HG03378 (cell line): ENCODE results near the gene SAMD9.
"Not testable (repeated sequence)": the region's sequence is repeated elsewhere in the genome, so short reads cannot be mapped to it uniquely, and the experiment has no call there.

Experiments
- ATAC-seq: cut with Tn5 transposase; IDR thresholded peaks from one replicate; pipeline ENCODE4 v1.9.1; 2021; ENCODE audit warnings: mild to moderate bottlenecking, moderate library complexity; ENCODE audit not compliant: unreplicated experiment

The SAMD9 gene

GRCh38 chr7:93120592-93121549, 3.1 kb upstream of the SAMD9 start:
- no peak for ATAC-seq

- ATAC-seq: no peak
These were observed 1.6 kb upstream of the SAMD9 start for GRCh38 chr7:93119191-93119905.

GRCh38 chr7:93117327-93117726, 452 bp downstream of the SAMD9 start:
- ATAC-seq: peak; percentile 9

- no peak for ATAC-seq
These were observed 2.0 kb downstream of the SAMD9 start for GRCh38 chr7:93115796-93116195.

GRCh38 chr7:93108003-93108402, 9.8 kb downstream of the SAMD9 start:
- no peak for ATAC-seq

- ATAC-seq: no peak
These were observed 20.4 kb downstream of the SAMD9 start for GRCh38 chr7:93097388-93097787.

- peak; percentile 65 for ATAC-seq
These were observed 24.9 kb downstream of the SAMD9 start for GRCh38 chr7:93092757-93093370.

- not testable (repeated sequence) for ATAC-seq
These were observed 44.4 kb downstream of the SAMD9 start for GRCh38 chr7:93073357-93073756.

- no peak for ATAC-seq
These were observed 55.2 kb downstream of the SAMD9 start for GRCh38 chr7:93062599-93062998.

- ATAC-seq: no peak
These were observed 56.9 kb downstream of the SAMD9 start for GRCh38 chr7:93060865-93061264.

- no peak for ATAC-seq
These were observed 57.8 kb downstream of the SAMD9 start for GRCh38 chr7:93060025-93060424.

GRCh38 chr7:93056621-93057020, 61.2 kb downstream of the SAMD9 start:
- not testable (repeated sequence) for ATAC-seq

GRCh38 chr7:93055543-93056107, 62.2 kb downstream of the SAMD9 start:
- peak; percentile 82 for ATAC-seq

GRCh38 chr7:93054975-93055374, 62.8 kb downstream of the SAMD9 start:
- ATAC-seq: no peak

- ATAC-seq: no peak
These were observed 63.5 kb downstream of the SAMD9 start for GRCh38 chr7:93053949-93054943.

- ATAC-seq: no peak
These were observed 64.4 kb downstream of the SAMD9 start for GRCh38 chr7:93053209-93053948.

GRCh38 chr7:93051660-93052059, 66.1 kb downstream of the SAMD9 start:
- no peak for ATAC-seq
